RPMI7951 (cell line): ENCODE results near the gene ABHD5. TPM values are rescaled to one million over a fixed set of nuclear protein-coding genes. Genes with fewer than 3 reads are reported as not detected.

Experiments used
- DNase-seq: peaks from one replicate; pipeline ENCODE4 v3.0.0-alpha.2; 2012; ENCODE audit warnings: low read depth
- total RNA-seq: library from RNA; depleted of rRNA; stranded (reverse); fragments of >200 nt; shearing (Covaris generic); gene quantifications from 2 replicates; pipeline ENCODE4 v1.2.3, GENCODE V29; 2014; rRNA removed

ABHD5 gene
- total RNA-seq, 1 experiment from 2014 or later = 22.6 TPM

DNA sequence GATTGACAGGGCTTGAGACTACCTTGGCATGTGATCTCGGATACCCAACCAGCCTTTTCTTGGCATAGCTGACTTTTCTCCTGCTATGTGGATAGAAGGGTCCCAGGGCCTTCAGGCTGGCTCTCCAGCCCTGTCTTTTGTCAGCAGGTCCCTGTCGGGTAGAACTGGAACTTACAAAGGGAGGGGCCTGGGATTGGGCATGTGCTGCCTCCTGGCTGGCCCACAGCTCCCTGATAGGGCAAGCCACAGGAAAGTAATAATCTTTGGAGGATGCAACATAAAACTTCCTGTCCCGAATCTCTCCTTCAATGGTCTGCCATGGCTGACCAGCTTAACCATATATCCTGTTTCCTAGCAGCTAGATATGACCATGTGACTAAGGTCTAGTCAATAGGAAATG lies 89.1 kb downstream of the ABHD5 start:
- no peak for DNase-seq

DNA sequence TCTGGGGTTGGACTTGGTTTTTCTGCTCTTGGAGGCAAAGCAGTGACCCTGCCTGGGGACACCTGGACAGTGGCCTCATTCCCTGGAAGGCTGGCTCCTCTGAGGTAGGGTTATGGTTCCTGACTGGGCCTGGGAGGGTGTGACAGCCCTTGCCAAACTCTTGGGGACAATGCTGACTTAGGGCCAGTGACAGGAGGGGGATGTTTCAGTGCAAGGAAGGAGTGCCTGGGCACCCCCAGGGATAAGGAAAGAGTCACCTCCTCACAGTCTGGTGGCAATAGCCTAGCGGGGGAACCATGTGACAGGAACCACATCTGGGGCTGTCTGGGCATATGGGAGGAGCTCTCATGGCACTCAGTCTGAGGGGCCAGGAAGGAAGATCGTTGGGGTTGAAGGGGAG lies 91.8 kb downstream of the ABHD5 start:
- no peak for DNase-seq

Other genes with a start within 250 kb of the ABHD5 start
- gene ANO10, start 68.9 kb upstream of the ABHD5 start, total RNA-seq = 29.8 and 33.3 TPM in 2 replicates